SK-N-SH (cell line): ENCODE measurements around the gene ETV6.
"Not testable (repeated sequence)": the region's sequence is repeated elsewhere in the genome, so short reads cannot be mapped to it uniquely, and the experiment has no call there.

Experiments
- JUND ChIP-seq: IDR thresholded peaks from 2 replicates; pipeline ENCODE4 v1.4.0; 2012
- MXI1 ChIP-seq: IDR thresholded peaks from 2 replicates; pipeline ENCODE4 v1.6.1; 2012; ENCODE audit warnings: mild to moderate bottlenecking, low read depth, low read length, improper control_type of control experiment
- NFIC ChIP-seq: IDR thresholded peaks from 2 replicates; pipeline ENCODE4 v1.4.0; 2012; ENCODE audit warnings: borderline replicate concordance
- PBX3 ChIP-seq: IDR thresholded peaks from 2 replicates; pipeline ENCODE4; 2012
- POLR2AphosphoS5 ChIP-seq: IDR thresholded peaks from 2 replicates; pipeline ENCODE4 v1.6.1; 2012; ENCODE audit warnings: low read depth, low read length
- RAD21 ChIP-seq: IDR thresholded peaks from 2 replicates; pipeline ENCODE4 v1.6.1; 2012; ENCODE audit warnings: mild to moderate bottlenecking, low read length
- RCOR1 ChIP-seq: fragments of 150-350 bp; IDR thresholded peaks from 2 replicates; pipeline ENCODE4 v1.6.1; 2017; ENCODE audit warnings: antibody characterized with exemption, low read length
- SIN3A ChIP-seq: IDR thresholded peaks from 2 replicates; pipeline ENCODE4 v1.6.1; 2012; ENCODE audit warnings: low read depth, mild to moderate bottlenecking, low read length, moderate library complexity, borderline replicate concordance
- TAF1 ChIP-seq: IDR thresholded peaks from 2 replicates; pipeline ENCODE4 v1.6.1; 2012; ENCODE audit warnings: low read depth, mild to moderate bottlenecking, low read length, moderate library complexity, borderline replicate concordance
- TF ChIP-seq, protein P1 (sequence below): fragments of 200-600 bp; sonication (generic); IDR thresholded peaks from 2 replicates; pipeline ENCODE4 v1.6.1; 2017; ENCODE audit warnings: antibody characterized with exemption, mild to moderate bottlenecking, moderate library complexity
- TF ChIP-seq, protein P2 (sequence below): IDR thresholded peaks from 2 replicates; pipeline ENCODE4 v1.4.0; 2012; ENCODE audit warnings: low read depth
- TF ChIP-seq, protein P3 (sequence below): IDR thresholded peaks from 2 replicates; pipeline ENCODE4 v1.4.0; 2012; ENCODE audit warnings: low read depth, borderline replicate concordance
- TF ChIP-seq, protein P4 (sequence below): fragments of 150-350 bp; IDR thresholded peaks from 2 replicates; pipeline ENCODE4 v1.6.1; 2016; ENCODE audit warnings: mild to moderate bottlenecking, low read depth, low read length

GRCh38 chr12:11631881-11632280 is 17.6 kb upstream of the ETV6 start:
- TF ChIP-seq, protein P1, sequence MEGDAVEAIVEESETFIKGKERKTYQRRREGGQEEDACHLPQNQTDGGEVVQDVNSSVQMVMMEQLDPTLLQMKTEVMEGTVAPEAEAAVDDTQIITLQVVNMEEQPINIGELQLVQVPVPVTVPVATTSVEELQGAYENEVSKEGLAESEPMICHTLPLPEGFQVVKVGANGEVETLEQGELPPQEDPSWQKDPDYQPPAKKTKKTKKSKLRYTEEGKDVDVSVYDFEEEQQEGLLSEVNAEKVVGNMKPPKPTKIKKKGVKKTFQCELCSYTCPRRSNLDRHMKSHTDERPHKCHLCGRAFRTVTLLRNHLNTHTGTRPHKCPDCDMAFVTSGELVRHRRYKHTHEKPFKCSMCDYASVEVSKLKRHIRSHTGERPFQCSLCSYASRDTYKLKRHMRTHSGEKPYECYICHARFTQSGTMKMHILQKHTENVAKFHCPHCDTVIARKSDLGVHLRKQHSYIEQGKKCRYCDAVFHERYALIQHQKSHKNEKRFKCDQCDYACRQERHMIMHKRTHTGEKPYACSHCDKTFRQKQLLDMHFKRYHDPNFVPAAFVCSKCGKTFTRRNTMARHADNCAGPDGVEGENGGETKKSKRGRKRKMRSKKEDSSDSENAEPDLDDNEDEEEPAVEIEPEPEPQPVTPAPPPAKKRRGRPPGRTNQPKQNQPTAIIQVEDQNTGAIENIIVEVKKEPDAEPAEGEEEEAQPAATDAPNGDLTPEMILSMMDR, result not testable (repeated sequence)
- TF ChIP-seq, protein P2, sequence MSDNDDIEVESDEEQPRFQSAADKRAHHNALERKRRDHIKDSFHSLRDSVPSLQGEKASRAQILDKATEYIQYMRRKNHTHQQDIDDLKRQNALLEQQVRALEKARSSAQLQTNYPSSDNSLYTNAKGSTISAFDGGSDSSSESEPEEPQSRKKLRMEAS, result not testable (repeated sequence)
- not testable (repeated sequence) for TF ChIP-seq JUND, MXI1, NFIC, TAF1, PBX3, RAD21, SIN3A, RCOR1, POLR2AphosphoS5
- TF ChIP-seq, protein P3, sequence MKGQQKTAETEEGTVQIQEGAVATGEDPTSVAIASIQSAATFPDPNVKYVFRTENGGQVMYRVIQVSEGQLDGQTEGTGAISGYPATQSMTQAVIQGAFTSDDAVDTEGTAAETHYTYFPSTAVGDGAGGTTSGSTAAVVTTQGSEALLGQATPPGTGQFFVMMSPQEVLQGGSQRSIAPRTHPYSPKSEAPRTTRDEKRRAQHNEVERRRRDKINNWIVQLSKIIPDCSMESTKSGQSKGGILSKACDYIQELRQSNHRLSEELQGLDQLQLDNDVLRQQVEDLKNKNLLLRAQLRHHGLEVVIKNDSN, result not testable (repeated sequence)
- TF ChIP-seq, protein P4, sequence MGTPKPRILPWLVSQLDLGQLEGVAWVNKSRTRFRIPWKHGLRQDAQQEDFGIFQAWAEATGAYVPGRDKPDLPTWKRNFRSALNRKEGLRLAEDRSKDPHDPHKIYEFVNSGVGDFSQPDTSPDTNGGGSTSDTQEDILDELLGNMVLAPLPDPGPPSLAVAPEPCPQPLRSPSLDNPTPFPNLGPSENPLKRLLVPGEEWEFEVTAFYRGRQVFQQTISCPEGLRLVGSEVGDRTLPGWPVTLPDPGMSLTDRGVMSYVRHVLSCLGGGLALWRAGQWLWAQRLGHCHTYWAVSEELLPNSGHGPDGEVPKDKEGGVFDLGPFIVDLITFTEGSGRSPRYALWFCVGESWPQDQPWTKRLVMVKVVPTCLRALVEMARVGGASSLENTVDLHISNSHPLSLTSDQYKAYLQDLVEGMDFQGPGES, result not testable (repeated sequence)
